ENCODE results near the gene HERC2.
A peak's percentile ranks its signal among the peaks of the same experiment; 100 is the strongest.

Gene HERC2

DNA sequence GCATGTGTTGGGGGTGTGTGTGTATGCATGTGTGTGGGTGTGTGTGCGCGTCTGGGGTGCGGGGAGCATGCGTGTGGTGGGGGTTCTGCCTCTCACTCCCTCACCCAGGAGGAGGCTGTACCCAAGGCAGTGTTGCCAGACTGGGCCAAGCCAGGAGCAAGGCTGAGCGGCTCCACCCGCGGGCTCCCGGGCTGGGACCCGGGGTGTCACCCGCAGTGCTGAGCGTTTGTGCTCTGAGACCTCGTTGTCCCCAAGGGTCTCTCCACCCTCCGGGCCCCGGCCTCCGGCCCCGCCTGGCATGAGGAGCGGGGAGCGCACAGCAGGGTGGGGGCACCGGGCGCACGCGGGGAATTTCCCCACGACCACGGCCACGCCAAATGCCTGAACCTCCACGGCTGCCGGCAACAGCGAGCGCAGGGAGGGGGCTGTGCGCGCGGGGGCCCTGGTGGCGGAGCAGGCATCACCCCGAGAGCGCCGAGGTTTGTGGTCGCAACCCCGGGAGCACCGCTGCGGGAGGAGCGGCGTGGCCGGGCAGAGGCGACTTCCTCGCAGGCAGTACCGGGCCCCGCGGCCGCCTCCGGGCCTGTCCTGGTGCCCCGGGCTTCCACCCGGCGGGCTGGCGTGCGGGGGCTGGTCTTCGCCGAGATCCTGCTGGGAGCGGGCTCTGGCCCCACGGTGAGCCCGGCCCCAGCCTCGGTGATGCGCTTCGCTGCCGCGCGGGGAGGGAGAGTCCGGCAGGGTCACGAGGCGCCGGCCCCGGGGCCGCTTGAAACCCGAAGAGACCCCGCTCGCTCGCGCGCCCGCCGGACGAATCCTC is 215.5 kb downstream of the HERC2 start:
- no peak for DNase-seq (ENCODE audit: extremely low read depth, low read depth)
- H3K4me3 ChIP-seq (replicated peaks; ENCODE audit: low read depth, low read length) = peak overlapping the region; percentile 44
- TF ChIP-seq, protein P1, sequence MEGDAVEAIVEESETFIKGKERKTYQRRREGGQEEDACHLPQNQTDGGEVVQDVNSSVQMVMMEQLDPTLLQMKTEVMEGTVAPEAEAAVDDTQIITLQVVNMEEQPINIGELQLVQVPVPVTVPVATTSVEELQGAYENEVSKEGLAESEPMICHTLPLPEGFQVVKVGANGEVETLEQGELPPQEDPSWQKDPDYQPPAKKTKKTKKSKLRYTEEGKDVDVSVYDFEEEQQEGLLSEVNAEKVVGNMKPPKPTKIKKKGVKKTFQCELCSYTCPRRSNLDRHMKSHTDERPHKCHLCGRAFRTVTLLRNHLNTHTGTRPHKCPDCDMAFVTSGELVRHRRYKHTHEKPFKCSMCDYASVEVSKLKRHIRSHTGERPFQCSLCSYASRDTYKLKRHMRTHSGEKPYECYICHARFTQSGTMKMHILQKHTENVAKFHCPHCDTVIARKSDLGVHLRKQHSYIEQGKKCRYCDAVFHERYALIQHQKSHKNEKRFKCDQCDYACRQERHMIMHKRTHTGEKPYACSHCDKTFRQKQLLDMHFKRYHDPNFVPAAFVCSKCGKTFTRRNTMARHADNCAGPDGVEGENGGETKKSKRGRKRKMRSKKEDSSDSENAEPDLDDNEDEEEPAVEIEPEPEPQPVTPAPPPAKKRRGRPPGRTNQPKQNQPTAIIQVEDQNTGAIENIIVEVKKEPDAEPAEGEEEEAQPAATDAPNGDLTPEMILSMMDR (IDR thresholded peaks at IDR 0.05; ENCODE audit: low read depth, low read length, missing control alignments) = no peak

DNA sequence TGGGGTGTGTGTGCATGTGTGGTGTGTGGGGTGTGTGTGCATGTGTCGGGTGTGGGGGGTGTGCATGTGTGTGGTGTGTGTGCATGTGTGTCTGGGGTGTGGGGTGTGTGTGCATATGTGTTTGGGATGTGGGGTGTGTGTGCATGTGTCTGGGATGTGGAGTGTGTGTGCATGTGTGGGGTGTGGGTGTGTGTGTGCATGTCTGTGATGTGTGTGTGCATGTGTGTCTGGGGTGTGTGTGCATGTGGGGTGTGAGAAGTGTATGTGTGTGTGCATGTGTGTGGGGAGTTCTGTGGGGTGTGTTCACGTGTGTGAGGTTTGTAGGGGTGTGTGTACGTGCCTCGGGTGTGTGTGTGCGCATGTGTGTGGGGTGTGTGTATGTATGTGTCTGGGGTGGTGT is 216.2 kb downstream of the HERC2 start:
- no peak overlapping the region for H3K4me3 ChIP-seq (replicated peaks; ENCODE audit: low read depth, low read length)

DNA sequence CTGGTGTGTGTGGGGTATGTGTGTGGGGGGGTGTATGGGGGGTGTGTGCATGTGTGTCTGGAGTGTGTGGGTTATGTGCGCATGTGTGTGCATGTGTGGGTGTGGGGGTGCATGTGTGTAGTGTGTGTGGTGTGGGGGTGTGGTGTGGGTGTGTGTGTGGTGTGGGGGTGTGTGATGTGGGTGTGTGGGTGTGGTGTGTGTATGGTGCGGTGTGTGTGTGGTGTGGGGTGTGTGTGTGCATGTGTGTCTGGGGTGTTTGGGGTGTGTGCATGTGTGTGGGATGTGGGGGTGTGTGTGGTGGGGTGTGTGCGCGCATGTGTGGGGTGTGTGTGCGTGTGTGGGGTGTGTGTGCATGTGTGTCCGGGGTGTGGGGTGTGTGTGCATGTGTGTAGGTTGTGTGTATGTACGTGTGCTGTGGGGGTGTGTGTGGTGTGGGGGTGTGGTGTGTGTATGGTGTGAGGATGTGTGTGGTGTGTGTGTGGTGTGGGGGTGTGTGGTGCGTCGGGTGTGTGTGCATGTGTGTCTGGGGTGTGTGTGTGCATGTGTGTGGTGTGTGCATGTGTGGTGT is 216.7 kb downstream of the HERC2 start:
- TF ChIP-seq, protein P1 (IDR thresholded peaks at IDR 0.05; ENCODE audit: low read depth, low read length, missing control alignments) = no peak
- no peak overlapping the region for H3K4me3 ChIP-seq (replicated peaks; ENCODE audit: low read depth, low read length)

More for the DNA sequence above, 216.2 kb downstream of the HERC2 start:
- no peak for DNase-seq (ENCODE audit: extremely low read depth, low read depth)
- TF ChIP-seq, protein P1 (IDR thresholded peaks at IDR 0.05; ENCODE audit: low read depth, low read length, missing control alignments) = no peak

DNA sequence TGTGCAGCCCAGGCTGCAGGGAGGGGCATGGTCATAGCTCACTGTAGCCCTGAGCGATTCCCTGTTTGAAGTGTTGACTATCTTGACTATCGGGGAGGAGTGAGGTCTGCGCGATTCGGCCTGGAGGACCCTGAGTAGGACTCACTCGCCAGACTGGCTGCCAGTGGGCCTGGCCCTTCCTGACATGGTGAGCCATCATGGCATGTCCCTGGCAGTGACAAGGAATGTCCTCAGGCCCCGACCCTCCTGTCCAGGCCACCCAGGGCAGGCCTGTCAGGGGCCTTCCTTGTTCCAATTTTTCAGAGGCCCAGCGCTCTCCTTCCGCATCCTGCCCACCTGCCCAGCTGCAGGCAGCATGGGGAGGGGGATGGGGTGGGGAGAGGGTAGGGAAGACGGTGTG is 217.7 kb downstream of the HERC2 start:
- no peak for DNase-seq (ENCODE audit: extremely low read depth, low read depth)
- no peak overlapping the region for H3K4me3 ChIP-seq (replicated peaks; ENCODE audit: low read depth, low read length)
- TF ChIP-seq, protein P1 (IDR thresholded peaks at IDR 0.05; ENCODE audit: low read depth, low read length, missing control alignments) = no peak

More for the DNA sequence above, 216.7 kb downstream of the HERC2 start:
- no peak for DNase-seq (ENCODE audit: extremely low read depth, low read depth)

DNA sequence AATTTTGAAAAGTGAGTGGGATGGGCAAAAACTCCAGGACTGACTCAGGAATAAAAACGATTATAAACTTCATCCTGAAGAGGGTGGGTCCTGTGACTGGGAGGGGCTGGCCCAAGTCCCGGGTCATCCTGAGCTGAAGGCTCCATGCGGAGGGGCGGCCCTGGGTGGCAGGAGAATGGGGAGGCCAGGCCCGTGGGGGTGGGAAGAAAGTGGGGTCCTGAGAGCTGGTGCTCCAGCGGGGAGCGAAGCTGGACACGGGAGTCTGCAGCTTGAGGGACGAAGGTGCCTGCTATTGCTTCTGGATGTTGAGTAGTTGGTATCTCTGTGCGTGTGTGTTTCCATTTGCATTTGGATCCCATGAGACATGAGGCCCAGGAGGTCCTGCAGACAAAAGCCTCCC is 218.1 kb downstream of the HERC2 start:
- DNase-seq (ENCODE audit: extremely low read depth, low read depth) = no peak
- no peak overlapping the region for H3K4me3 ChIP-seq (replicated peaks; ENCODE audit: low read depth, low read length)
- TF ChIP-seq, protein P1 (IDR thresholded peaks at IDR 0.05; ENCODE audit: low read depth, low read length, missing control alignments) = no peak

DNA sequence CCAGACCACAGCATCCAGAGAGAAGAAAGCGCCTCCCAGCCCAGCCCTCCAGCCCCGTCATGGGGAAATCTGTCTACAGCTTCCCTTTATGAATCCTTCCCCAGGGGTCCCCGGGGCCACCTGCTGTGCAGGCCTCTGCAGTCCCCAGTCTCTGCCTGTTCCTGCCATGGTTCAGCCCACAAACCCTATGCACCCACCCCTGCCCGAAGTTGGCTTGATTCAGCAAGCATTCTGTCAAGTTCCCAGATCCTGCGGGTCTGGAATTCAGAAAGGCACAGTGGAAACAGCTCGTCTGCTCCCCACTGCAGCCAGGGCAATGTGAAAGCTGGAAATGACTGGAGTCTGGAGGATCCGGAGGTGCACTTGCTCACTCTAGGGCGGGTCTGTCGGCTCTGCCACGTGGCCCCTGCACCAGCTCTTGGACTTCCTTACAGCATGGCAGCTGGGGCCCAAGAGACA is 220.0 kb downstream of the HERC2 start:
- H3K4me3 ChIP-seq (replicated peaks; ENCODE audit: low read depth, low read length) = no peak overlapping the region
- TF ChIP-seq, protein P1 (IDR thresholded peaks at IDR 0.05; ENCODE audit: low read depth, low read length, missing control alignments) = no peak
- no peak for DNase-seq (ENCODE audit: extremely low read depth, low read depth)

Data from HFF-Myc (cell line).